Measurements from ENCODE around the gene NELFCD.

DNA sequence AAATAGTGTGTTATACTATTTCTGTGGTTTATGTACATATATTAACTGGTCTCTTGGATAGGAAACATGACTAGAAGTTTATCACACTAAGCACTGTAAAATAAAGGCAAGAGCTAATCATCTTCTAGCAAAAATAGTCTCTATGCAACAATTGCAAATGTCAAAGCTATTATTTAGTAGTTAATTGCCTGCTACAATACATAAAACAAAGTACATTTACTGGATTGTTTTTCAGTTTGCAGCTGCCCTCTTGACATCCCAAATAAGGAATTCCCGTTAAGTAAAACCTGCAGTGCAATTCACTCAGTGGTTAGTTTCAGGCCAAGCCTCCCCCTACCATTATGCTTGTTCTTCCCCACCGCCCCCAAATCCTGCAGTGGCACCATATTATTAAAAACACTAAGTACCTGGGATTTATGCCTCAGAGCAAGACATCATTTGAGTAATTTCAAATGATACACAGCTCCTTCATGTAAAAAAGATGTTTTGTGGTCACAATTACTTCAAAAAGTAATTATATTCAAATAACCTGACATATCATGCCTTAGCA, 52.6 kb downstream of the NELFCD start:
- TF ChIP-seq, protein P1, sequence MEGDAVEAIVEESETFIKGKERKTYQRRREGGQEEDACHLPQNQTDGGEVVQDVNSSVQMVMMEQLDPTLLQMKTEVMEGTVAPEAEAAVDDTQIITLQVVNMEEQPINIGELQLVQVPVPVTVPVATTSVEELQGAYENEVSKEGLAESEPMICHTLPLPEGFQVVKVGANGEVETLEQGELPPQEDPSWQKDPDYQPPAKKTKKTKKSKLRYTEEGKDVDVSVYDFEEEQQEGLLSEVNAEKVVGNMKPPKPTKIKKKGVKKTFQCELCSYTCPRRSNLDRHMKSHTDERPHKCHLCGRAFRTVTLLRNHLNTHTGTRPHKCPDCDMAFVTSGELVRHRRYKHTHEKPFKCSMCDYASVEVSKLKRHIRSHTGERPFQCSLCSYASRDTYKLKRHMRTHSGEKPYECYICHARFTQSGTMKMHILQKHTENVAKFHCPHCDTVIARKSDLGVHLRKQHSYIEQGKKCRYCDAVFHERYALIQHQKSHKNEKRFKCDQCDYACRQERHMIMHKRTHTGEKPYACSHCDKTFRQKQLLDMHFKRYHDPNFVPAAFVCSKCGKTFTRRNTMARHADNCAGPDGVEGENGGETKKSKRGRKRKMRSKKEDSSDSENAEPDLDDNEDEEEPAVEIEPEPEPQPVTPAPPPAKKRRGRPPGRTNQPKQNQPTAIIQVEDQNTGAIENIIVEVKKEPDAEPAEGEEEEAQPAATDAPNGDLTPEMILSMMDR (IDR thresholded peaks at IDR 0.05; ENCODE audit: poor library complexity, severe bottlenecking) = no peak
- TF ChIP-seq EP300 (conservative IDR thresholded peaks at IDR 0.05; ENCODE audit: poor library complexity, severe bottlenecking) (no peak), EZH2 (IDR thresholded peaks at IDR 0.05; ENCODE audit: borderline replicate concordance, insufficient read depth, low read length, poor library complexity, severe bottlenecking) (no peak), POLR2AphosphoS5 (IDR thresholded peaks at IDR 0.05) (no peak)
